Epithelial cell of esophagus (primary cell): Measurements from ENCODE around the gene ADSS2.

Experiments
- DNase-seq: peaks from one replicate; pipeline ENCODE4 v3.0.0; 2010; ENCODE audit warnings: low read depth
- H3K4me3 ChIP-seq: 2 replicates; pipeline ENCODE4 v1.5.1; 2011; ENCODE audit warnings: mild to moderate bottlenecking, low read length, control low read depth
- CTCF ChIP-seq: IDR thresholded peaks from 2 replicates; pipeline ENCODE4 v1.5.1; 2011; ENCODE audit warnings: low read depth, mild to moderate bottlenecking, low read length, control low read depth, inconsistent platforms; ENCODE audit not compliant: insufficient read depth; ENCODE audit errors: missing control alignments

The ADSS2 gene

GRCh38 chr1:244413736-244414135 is 38.0 kb downstream of the ADSS2 start:
- peak; percentile 32 for DNase-seq
- H3K4me3 ChIP-seq: no peak overlapping the region
- TF ChIP-seq CTCF: no peak

- no peak for DNase-seq
- no peak for TF ChIP-seq CTCF
- no peak overlapping the region for H3K4me3 ChIP-seq
Observed at GRCh38 chr1:244412176-244412575, 39.5 kb downstream of the ADSS2 start.

- DNase-seq: no peak
- no peak overlapping the region for H3K4me3 ChIP-seq
- TF ChIP-seq CTCF: no peak
Observed at GRCh38 chr1:244409701-244410100, 42.0 kb downstream of the ADSS2 start.

- DNase-seq: no peak
- H3K4me3 ChIP-seq: no peak overlapping the region
- TF ChIP-seq CTCF: no peak
Observed at GRCh38 chr1:244406337-244406736, 45.4 kb downstream of the ADSS2 start.

GRCh38 chr1:244405856-244406255 is 45.9 kb downstream of the ADSS2 start:
- no peak overlapping the region for H3K4me3 ChIP-seq
- TF ChIP-seq CTCF: no peak
- no peak for DNase-seq

GRCh38 chr1:244403431-244403830 is 48.3 kb downstream of the ADSS2 start:
- TF ChIP-seq CTCF: no peak
- DNase-seq: no peak
- H3K4me3 ChIP-seq: no peak overlapping the region

- H3K4me3 ChIP-seq: no peak overlapping the region
- no peak for DNase-seq
- no peak for TF ChIP-seq CTCF
Observed at GRCh38 chr1:244400974-244401373, 50.7 kb downstream of the ADSS2 start.
